ENCODE results near the gene DMD.

Gene DMD

DNA sequence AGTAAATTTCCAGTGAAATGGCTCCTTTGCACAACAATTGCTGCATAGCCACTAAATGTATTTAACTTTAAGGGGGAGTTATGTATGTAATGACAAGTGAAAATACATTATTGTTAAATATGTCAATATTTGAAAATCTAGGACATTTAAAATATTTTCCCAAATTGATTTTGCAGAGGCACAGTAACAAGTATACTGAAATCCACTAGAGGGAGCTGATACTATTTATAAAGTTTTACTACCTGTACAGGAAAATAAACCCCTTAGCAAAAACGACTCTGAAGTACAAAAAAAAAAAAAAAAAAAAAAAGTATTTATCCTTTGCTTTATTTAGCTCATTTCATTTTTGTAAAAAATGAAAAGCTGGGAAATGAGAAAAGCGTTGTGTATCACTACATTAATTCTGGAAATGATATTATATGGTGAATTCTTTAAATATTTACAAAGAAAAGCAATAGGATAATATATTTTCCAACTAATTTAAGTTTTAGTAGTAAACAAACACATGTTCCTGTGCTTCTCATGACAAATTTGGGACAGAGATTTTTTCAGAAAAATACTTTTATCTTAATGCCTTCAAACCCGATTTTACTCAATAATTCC, 727.7 kb downstream of the DMD start:
- TF ChIP-seq, protein P1, sequence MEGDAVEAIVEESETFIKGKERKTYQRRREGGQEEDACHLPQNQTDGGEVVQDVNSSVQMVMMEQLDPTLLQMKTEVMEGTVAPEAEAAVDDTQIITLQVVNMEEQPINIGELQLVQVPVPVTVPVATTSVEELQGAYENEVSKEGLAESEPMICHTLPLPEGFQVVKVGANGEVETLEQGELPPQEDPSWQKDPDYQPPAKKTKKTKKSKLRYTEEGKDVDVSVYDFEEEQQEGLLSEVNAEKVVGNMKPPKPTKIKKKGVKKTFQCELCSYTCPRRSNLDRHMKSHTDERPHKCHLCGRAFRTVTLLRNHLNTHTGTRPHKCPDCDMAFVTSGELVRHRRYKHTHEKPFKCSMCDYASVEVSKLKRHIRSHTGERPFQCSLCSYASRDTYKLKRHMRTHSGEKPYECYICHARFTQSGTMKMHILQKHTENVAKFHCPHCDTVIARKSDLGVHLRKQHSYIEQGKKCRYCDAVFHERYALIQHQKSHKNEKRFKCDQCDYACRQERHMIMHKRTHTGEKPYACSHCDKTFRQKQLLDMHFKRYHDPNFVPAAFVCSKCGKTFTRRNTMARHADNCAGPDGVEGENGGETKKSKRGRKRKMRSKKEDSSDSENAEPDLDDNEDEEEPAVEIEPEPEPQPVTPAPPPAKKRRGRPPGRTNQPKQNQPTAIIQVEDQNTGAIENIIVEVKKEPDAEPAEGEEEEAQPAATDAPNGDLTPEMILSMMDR (conservative IDR thresholded peaks at IDR 0.05): peak; percentile 65

DNA sequence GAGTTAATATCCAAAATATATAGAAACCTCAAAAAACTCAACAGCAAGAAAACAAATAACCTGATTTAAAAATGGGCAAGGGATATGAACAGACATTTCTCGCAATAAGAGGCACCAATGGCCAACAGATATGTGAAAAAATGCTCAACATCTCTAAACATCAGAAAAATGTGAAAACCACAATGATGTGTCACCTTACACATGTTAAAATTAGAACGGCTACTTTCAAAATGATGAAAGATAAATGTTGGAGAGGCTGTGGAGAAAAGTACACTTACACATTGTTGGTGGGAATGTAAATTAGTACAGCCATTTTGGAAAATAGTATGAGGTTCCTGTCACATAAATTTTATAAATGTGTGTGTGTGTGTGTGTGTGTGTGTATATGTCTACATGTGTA, 731.3 kb downstream of the DMD start:
- TF ChIP-seq, protein P1 (conservative IDR thresholded peaks at IDR 0.05): no peak
- no peak overlapping the region for H3K27ac ChIP-seq

More for the DNA sequence above, 727.7 kb downstream of the DMD start:
- no peak overlapping the region for H3K27ac ChIP-seq

DNA sequence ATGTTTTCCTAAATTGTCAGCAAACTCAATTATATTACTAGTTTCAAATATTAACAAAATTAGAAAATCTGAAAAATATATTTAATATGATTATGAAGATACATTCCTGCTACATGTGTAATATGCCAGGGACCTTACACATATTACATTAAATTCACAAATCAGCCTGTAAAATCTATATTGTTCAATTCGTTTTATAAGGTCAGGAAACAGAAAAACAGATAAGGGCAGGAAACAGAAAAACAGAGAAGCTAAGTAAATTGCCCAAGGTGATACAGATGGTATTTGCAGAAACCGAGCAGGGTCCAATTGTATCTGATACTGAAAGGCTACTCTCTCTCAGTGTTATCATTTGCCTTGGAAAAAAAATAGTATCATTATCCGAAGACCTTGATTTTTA, 739.0 kb downstream of the DMD start:
- TF ChIP-seq, protein P1 (conservative IDR thresholded peaks at IDR 0.05): no peak
- H3K27ac ChIP-seq: no peak overlapping the region

DNA sequence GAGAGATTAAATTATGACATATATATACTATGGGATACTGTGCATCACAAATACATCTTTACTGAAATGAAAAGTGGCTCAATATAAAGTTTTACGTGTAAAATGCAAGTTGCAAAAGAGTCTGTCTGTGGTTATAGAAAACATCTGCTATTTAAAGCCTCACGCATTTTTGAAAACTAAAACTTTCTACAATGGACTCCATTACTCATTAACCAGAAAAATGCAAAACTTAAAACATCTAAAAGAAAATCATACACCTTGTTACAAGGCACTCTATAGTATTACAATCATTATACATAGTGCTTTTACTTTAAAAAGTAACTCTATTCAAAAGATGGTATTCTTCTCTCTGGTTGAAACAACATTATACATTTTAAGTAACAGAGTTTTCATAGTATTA, 755.6 kb downstream of the DMD start:
- no peak overlapping the region for H3K27ac ChIP-seq
- TF ChIP-seq, protein P1 (conservative IDR thresholded peaks at IDR 0.05): no peak

DNA sequence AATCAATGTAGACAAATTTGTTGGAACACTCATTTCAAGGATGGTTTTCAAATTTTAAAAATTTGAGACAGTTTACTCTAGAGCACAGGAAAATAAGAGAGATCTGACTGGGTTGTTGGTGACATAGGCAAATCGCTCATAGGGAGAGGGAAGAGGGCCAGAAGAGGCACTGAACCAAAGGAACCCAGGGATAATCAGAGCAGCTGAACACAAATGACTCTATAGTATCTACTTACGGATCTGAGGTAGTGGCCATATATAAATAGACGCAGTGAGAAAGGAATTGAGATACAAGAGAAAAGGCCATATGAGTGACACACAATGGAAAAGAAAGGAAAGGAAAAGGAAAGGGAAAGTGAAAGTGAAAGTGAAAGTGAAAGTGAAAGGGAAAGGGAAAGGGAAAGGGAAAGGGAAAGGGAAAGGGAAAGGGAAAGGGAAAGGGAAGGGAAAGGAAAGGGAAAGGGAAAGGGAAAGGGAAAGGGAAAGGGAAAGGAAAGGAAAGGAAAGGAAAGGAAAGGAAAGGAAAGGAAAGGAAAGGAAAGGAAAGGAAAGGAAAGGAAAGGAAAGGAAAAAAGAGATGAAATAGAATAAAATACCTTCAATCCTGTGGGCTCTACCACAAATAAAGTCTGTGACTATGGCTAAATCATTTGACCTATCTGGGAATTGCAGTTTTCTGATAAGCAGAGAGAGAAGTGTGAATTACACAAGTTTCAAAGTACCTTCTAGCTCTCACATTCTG, 759.2 kb downstream of the DMD start:
- TF ChIP-seq, protein P1 (conservative IDR thresholded peaks at IDR 0.05): no peak
- H3K27ac ChIP-seq: no peak overlapping the region

DNA sequence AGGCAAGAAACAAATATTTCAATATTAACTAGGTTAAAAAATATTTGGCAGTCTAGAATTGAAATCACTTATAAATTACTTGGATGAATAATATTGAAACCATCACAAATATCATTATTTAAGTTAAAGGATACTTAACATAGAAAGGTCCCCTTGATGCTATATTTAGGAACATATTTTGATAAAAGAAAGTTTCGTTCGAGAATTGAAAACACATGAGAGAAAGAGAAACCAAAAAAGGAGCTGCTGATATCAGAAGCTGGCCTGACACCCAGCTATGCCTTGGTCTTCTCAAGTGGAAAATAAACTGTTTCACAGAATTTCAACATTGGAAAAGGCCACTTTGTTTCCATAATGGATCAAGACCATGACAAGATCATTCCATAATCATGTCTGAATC, 762.4 kb downstream of the DMD start:
- H3K27ac ChIP-seq: no peak overlapping the region
- TF ChIP-seq, protein P1 (conservative IDR thresholded peaks at IDR 0.05): no peak

DNA sequence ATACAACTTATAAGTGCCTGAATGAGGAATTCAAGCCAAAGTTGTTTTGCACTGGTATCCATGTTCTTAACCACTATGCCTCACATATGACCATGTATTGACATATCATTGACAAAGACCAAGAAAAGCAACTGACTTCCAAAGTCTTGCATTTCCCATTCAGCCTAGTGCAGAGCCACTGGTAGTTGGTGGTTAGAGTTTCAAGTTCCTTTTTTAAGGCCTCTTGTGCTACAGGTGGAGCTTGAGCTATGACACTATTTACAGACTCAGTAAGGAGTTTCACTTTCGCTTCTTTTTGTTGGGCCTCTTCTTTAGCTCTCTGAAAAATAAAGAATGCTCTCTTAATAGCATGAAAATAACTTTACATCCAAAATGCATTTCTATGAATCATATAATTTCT, 763.0 kb downstream of the DMD start:
- no peak overlapping the region for H3K27ac ChIP-seq
- TF ChIP-seq, protein P1 (conservative IDR thresholded peaks at IDR 0.05): no peak

Measured in VCaP (cell line).